Limb (tissue), 2 donors: ENCODE results near the gene HDAC1.
"Not testable (repeated sequence)": the region's sequence is repeated elsewhere in the genome, so short reads cannot be mapped to it uniquely, and the experiment has no call there.

Source experiments
- DNase-seq, 2 donors: peaks; one replicate each; pipeline ENCODE4 v3.0.0-alpha.2; 2016; ENCODE audit errors: extremely low spot score in 2 of 2

HDAC1 gene

DNA sequence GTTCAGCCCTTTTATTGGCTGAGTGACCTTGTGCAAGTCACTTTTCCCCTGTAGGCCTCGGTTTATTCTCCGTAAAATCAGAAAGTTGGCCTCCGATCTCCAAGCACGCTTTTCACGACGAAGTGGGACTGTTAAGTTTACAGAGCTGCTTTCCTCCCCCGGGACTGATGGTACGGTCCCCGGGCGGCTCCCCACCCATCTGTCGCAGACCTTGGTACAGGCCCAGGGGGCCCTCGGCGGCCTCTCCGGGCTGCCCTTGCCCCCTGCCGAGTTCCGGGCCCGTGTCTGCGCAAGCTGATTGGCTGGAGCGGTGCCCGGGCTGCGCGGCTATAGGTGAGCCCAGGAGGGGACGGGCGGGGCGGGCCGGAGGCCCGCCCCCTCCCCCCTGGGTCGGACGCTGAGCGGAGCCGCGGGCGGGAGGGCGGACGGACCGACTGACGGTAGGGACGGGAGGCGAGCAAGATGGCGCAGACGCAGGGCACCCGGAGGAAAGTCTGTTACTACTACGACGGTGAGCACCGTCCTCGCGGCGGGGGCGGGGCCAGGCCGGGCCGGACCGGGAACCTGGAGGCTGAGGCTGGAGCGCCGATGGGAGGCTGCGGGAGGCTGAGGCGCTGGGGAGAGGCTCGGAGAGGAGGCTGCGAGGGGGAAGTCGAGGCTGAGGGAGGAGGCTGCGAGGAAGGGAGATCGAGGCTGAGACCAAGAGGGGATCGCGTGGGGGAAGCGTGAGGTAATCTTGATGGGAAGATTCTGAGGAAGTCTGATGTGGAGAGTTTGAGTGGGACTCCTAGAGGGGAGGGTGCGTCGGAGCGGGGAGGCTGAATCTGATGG, at the start of gene HDAC1:
Gene HDAC1 (plus strand): TSS at position 376 of the 831 bp plus-strand sequence. CDS start 87 bp downstream, at position 463.
- DNase-seq = peak; percentile 81 to 94

- peak in 1 of 2 donors; percentile 18 for DNase-seq
Observed at GRCh38 chr1:32242341-32242851, 49.5 kb upstream of the HDAC1 start.

- DNase-seq = no peak
Observed at GRCh38 chr1:32246888-32247273, 45.0 kb upstream of the HDAC1 start, which contains the start of gene FAM167B. TSS of gene FAM167B (plus strand) at chr1:32247222. CDS start at chr1:32247422, 200 bp downstream.

GRCh38 chr1:32247452-32247851, 44.4 kb upstream of the HDAC1 start:
- peak in 1 of 2 donors; percentile 37 for DNase-seq

DNA sequence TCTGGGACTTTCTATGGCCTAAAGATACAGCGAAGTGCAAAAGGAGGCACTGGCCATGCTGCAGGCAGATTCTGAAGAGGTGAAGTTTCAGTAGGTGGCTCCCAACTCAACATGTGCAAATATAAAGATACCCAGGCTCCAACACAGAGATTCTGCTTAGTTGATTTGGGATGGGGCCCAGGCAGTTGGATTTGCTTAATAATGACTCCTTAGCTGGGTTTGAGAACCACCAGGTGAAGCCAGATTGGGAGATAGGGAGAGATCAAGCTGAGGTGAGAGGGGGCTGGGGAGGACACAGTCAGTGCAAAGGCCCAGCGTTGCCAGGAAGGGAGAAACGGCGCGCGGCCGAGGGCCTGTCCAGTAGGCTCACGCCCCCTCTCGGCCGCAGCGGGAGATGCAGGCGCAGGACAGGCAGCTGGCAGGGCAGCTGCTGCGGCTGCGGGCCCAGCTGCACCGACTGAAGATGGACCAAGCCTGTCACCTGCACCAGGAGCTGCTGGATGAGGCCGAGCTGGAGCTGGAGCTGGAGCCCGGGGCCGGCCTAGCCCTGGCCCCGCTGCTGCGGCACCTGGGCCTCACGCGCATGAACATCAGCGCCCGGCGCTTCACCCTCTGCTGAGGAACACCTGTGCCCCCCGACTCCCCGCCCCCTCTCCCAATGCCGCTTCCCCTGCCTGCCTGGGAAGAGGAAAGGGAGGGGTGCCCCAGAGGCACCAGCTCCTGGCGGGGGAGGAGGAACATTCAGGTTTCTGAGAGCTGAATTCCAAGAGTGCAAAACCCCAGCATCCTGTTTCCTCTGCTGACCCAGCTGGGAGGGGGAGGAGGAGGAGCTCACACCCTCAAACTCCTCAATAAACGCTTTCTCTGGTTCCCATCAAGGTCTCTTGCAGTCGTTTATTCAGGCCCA, 43.6 kb upstream of the HDAC1 start:
- peak in 1 of 2 donors; percentile 80 for DNase-seq

GRCh38 chr1:32249831-32250525, 41.9 kb upstream of the HDAC1 start:
- DNase-seq = no peak

DNA sequence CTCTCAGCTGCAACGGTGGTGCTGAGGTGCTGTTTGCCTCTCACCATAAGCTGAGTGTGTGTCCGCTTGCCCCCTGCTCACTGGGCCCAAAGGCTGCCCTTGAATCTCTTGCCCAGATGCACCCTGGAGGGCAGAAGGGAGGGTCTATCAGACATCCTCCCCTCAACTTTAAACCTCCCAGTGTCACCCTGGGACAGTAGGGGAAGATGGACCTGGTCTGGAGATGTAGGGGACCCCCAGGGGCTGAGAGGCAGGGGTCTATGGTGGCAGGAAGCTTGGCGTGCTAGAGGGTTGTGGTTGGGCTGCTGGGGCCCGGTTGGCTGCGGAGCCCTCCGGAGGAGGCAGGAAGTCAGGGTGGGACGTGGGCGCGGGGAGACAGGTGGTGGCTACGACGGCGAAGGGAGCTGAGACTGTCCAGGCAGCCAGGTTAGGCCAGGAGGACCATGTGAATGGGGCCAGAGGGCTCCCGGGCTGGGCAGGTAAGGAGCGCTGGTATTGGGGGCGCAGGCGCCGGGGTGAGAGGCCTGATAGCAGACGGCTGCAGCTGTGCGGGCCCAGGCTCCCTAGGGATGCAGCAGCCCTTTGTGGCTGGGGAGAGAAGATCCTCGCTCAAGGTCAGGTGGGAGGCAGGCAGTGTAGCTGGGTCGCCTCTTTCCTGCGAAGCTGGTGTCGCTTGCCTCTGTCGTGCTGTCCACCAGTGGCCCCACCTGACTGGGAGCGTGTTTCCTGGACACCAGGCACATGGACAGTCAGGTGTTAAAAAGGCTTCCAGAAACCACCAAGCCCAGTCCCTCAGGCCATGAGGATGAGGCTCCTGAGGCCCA, 40.8 kb upstream of the HDAC1 start, which contains the start of gene LCK:
Gene LCK (plus strand): TSS at position 373 of the 824 bp plus-strand sequence. CDS start 23,065 bp downstream, outside the sequence.
- DNase-seq = no peak

DNA sequence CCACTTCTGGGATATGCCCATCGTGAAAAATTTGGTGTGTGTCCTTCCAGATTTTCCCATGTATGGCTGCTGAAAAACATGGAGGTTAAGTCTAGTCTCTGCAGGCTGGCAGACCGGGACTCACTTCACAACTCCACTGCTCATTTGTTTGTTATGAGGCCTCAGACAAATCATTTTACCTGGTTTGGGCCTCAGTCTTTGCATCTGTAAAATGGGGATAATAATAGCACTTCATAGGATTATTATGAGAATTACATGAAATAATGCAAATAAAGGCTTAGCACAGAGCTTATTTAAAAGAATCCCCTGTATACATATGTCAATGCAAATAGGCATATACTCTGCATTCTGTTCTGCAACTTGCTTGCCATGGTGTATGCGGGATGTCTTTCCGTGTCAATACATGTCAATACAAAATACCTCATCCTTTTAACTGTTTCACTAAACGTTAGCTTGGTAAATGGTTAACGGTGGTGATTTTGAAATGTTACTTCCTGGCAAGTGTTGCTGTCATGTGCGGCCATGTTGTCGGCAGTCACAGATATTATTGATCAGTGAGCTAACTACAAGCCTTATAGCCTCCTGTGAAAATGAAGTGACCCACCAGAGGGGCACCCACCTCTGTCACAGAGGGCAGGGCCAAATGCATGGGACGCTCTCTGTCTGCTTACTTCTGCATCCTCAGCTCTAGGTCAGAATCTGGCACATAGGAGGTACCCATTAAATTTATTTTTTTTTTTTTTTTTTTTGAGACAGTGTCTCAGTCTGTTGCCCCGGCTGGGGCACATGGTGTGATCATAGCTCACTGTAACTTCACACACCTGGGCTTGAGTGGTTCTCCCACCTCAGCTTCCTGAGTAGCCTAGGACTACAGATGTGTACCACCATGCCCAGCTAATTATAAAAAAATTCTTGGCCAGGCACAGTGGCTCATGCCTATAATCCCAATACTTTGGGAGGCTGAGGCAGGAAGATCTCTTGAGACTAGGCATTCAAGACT, 36.5 kb upstream of the HDAC1 start:
- no peak for DNase-seq

- no peak for DNase-seq
Observed at GRCh38 chr1:32256473-32257226, 35.2 kb upstream of the HDAC1 start.

- no peak for DNase-seq
Observed at GRCh38 chr1:32257227-32257508, 34.7 kb upstream of the HDAC1 start.

DNA sequence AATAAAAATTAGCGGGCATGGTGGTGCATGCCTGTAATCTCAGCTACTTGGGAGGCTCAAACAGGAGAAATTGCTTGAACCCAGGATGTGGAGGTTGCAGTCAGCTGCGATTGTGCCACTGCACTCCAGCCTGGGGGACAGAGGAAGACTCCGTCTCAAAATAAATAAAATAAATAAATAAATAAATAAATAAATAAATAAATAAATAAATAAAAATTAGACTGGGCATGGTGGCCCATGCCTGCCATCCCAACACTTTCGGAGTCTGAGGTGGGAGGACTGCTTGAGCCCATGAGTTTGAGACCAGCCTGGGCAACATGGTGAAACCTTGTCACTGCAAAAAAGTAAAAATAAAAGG, 28.7 kb upstream of the HDAC1 start:
- DNase-seq = not testable (repeated sequence)

DNA sequence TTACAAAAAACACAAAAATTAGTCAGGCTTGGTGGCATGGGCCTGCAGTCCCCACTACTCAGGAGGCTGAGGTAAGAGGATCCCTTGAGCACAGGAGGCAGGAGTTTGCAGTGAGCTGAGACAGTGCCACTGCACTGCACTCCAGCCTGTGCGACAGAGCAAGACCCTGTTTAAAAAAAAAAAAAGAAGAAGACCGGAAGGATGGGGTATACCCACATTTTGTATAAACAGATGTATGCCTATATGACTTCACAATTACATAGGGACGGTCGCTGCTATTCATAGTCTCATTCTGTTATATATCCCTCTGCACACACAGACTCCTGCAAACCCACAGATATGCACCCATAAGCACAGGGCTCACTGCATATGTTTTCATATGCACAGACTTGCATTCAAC, 28.1 kb upstream of the HDAC1 start:
- DNase-seq = no peak

- DNase-seq = no peak
Observed at GRCh38 chr1:32265846-32266245, 26.0 kb upstream of the HDAC1 start.

DNA sequence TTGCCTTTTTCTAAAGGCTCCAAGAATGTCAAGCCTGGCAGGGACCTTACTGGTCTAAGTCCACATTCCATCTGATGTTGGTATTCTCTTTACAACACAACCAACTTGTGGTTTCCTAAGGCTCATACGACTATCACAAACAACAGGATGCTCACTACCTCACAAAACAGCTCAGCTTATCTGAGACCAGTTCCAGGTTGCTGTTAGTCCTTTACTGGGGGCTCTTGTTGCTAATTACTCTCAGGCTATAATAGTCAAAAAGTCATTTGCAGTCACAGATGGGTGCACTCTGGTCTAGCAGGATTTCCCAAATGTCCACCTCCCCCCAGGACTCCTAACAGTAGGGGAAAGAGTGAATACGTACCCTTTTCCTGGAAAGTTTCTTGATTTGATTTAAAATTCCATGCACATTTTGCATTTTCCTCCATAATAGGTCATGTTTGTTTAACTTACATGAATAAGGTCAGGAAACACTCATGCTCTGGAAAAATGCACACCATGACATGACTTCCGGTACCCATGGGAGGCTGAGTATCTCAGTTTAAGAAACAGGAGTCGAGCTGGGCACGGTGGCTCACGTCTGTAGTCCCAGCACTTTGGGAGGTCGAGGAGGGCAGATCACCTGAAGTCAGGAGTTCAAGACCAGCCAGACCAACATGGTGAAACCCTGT, 24.8 kb upstream of the HDAC1 start:
- no peak for DNase-seq

- no peak for DNase-seq
Observed at GRCh38 chr1:32269744-32270143, 22.1 kb upstream of the HDAC1 start.

GRCh38 chr1:32272557-32273390, 19.1 kb upstream of the HDAC1 start:
- DNase-seq = no peak
